Prostate gland (tissue), 2 donors: ENCODE data around the gene MTMR3. TPM values are rescaled to one million over a fixed set of nuclear protein-coding genes. Genes with fewer than 3 reads are reported as not detected.

Source experiments
- DNase-seq: peaks from one replicate; pipeline ENCODE4 v3.0.0-alpha.2; 2019; ENCODE audit warnings: low spot score
- H3K27ac ChIP-seq, 2 donors: fragments of 200-600 bp; sonication (generic); 2 replicates each; pipeline ENCODE4 v1.5.1; 2017 to 2019
- H3K27me3 ChIP-seq: fragments of 200-600 bp; sonication (generic); replicated peaks from 2 replicates; pipeline ENCODE4 v1.5.1; 2019; ENCODE audit not compliant: insufficient read depth
- H3K36me3 ChIP-seq, 2 donors: fragments of 200-600 bp; sonication (generic); 1 replicate in 1 of 2; 2 replicates in 1 of 2; pipeline versions ENCODE4 v1.5.1 to v1.8.1; 2017 to 2019
- H3K4me1 ChIP-seq: fragments of 200-600 bp; sonication (generic); replicated peaks from 2 replicates; pipeline ENCODE4 v1.5.1; 2019
- H3K4me3 ChIP-seq, 2 donors: fragments of 200-600 bp; sonication (generic); 2 replicates each; pipeline ENCODE4 v1.5.1; 2017 to 2019
- H3K9me3 ChIP-seq: fragments of 200-600 bp; sonication (generic); 2 replicates; pipeline ENCODE4 v1.5.1; 2017
- CTCF ChIP-seq, 4 experiments: fragments of 200-600 bp in 2 of 4; fragments of 450-650 bp in 2 of 4; sonication (generic) in 2 of 4; IDR thresholded peaks; 1 replicate in 3 of 4; 2 replicates in 1 of 4; pipeline ENCODE4 v1.5.1; 2016 to 2019; ENCODE audit warnings: antibody characterized with exemption in 4 of 4, mild to moderate bottlenecking in 2 of 4, moderate library complexity in 2 of 4
- POLR2A ChIP-seq: fragments of 450-650 bp; IDR thresholded peaks from one replicate; pipeline ENCODE4 v1.6.1; 2016; ENCODE audit warnings: antibody characterized with exemption, mild to moderate bottlenecking
- POLR2AphosphoS5 ChIP-seq: sonication (generic); formaldehyde crosslinking; IDR thresholded peaks from one replicate; pipeline ENCODE4 v1.6.1; 2017; ENCODE audit warnings: antibody characterized with exemption
- WGBS: methylation state at CpG from one replicate; pipeline ENCODE4 v1.1.5; 2018; 5-methylcytosine and 5-hydroxymethylcytosine counted together
- intact Hi-C: fragments of 100-400 bp; cut with DNase I; formaldehyde crosslinking; loops from one replicate; pipeline ENCODE4 v1.14.2; 2022
- total RNA-seq, 2 donors: library from RNA; depleted of rRNA; stranded (reverse); fragments of >200 nt; gene quantifications; one replicate each; pipeline ENCODE4 v1.1.0, GENCODE V29; 2016

The MTMR3 gene
- total RNA-seq, 2 donors from 2014 or later: 37.9 to 93.7 TPM

GRCh38 chr22:30040499-30041260 is 157.7 kb downstream of the MTMR3 start:
- Histone ChIP-seq H3K36me3 (no peaks in the 10 kb centered on the region), H3K27me3 (no peaks in the 10 kb centered on the region), H3K9me3 (no peaks in the 10 kb centered on the region), H3K4me1 (no peaks in the 10 kb centered on the region), H3K27ac (no peak overlapping the region), H3K4me3 (no peak overlapping the region)
- no peak for DNase-seq
- no peak for TF ChIP-seq POLR2AphosphoS5
- no peak for TF ChIP-seq CTCF (IDR thresholded peaks at IDR 0.05)
- 84% methylated on average over 11 of the region's 11 CpGs for WGBS
- intact Hi-C loops: no loop called here

GRCh38 chr22:30041475-30041874 is 158.5 kb downstream of the MTMR3 start:
- Histone ChIP-seq H3K4me3 (no peak overlapping the region), H3K36me3 (no peaks in the 10 kb centered on the region), H3K27me3 (no peaks in the 10 kb centered on the region), H3K4me1 (no peaks in the 10 kb centered on the region), H3K9me3 (no peaks in the 10 kb centered on the region), H3K27ac (no peak overlapping the region)
- intact Hi-C loops: no loop called here
- 95% methylated on average over 2 of the region's 2 CpGs for WGBS
- DNase-seq: no peak
- TF ChIP-seq POLR2AphosphoS5 (no peak), POLR2A (no peak), CTCF (IDR thresholded peaks at IDR 0.05) (no peak)

- no peaks in the 10 kb centered on the region for H3K27me3 ChIP-seq
- TF ChIP-seq CTCF (IDR thresholded peaks at IDR 0.05) (no peak), POLR2A (no peak), POLR2AphosphoS5 (no peak)
- intact Hi-C loops: no loop called here
- WGBS: 69% methylated on average over 2 of the region's 2 CpGs
- H3K4me1 ChIP-seq: no peaks in the 10 kb centered on the region
- H3K27ac ChIP-seq: no peak overlapping the region
- no peak for DNase-seq
- no peaks in the 10 kb centered on the region for H3K9me3 ChIP-seq
- no peak overlapping the region for H3K4me3 ChIP-seq
- no peaks in the 10 kb centered on the region for H3K36me3 ChIP-seq
Measured at GRCh38 chr22:30041881-30042280, 158.9 kb downstream of the MTMR3 start.

- Histone ChIP-seq H3K9me3 (no peaks in the 10 kb centered on the region), H3K4me1 (no peaks in the 10 kb centered on the region), H3K27ac (no peak overlapping the region), H3K36me3 (no peaks in the 10 kb centered on the region), H3K4me3 (no peak overlapping the region), H3K27me3 (no peaks in the 10 kb centered on the region)
- intact Hi-C loops: no loop called here
- TF ChIP-seq POLR2A (no peak), POLR2AphosphoS5 (no peak), CTCF (IDR thresholded peaks at IDR 0.05) (no peak)
- 15% methylated on average over 4 of the region's 4 CpGs for whole genome bisulfite sequencing
- no peak for DNase-seq
Measured at GRCh38 chr22:30043161-30043560, 160.2 kb downstream of the MTMR3 start.

- H3K27me3 ChIP-seq: no peaks in the 10 kb centered on the region
- TF ChIP-seq POLR2AphosphoS5: no peak
- no peak for TF ChIP-seq CTCF (IDR thresholded peaks at IDR 0.05)
- no peak for TF ChIP-seq POLR2A
- H3K4me3 ChIP-seq: no peak overlapping the region
- H3K9me3 ChIP-seq: no peaks in the 10 kb centered on the region
- H3K36me3 ChIP-seq: no peaks in the 10 kb centered on the region
- no peak for DNase-seq
- H3K4me1 ChIP-seq: no peaks in the 10 kb centered on the region
- WGBS: 41% methylated on average over 3 of the region's 3 CpGs
- intact Hi-C loops: no loop called here
- no peak overlapping the region for H3K27ac ChIP-seq
Measured at GRCh38 chr22:30044369-30044768, 161.4 kb downstream of the MTMR3 start.
